ENCODE measurements around the gene UXS1.
"Not testable (repeated sequence)": the region's sequence is repeated elsewhere in the genome, so short reads cannot be mapped to it uniquely, and the experiment has no call there.

The UXS1 gene

GRCh38 chr2:106193977-106194778 is at the start of gene UXS1:
UXS1 (minus strand) TSS chr2:106194301; CDS start chr2:106194241, 60 bp downstream.
- DNase-seq: peak; percentile 49 to 97 (median 93)

GRCh38 chr2:106239491-106239890 is 45.4 kb upstream of the UXS1 start:
- not testable (repeated sequence) for DNase-seq

- not testable (repeated sequence) for DNase-seq
These were observed 41.3 kb upstream of the UXS1 start for GRCh38 chr2:106235392-106235791.

GRCh38 chr2:106233350-106233706 is 39.2 kb upstream of the UXS1 start:
- no peak for DNase-seq

GRCh38 chr2:106232638-106233349 is 38.7 kb upstream of the UXS1 start:
- peak in 16 of 56 donors; percentile 1 to 43 (median 15) for DNase-seq

- DNase-seq: no peak
These were observed 29.2 kb upstream of the UXS1 start for GRCh38 chr2:106223347-106223746.

- DNase-seq: not testable (repeated sequence)
These were observed 28.0 kb upstream of the UXS1 start for GRCh38 chr2:106222057-106222456.

GRCh38 chr2:106219813-106220212 is 25.7 kb upstream of the UXS1 start:
- DNase-seq: no peak

GRCh38 chr2:106219157-106219556 is 25.1 kb upstream of the UXS1 start:
- not testable (repeated sequence) for DNase-seq

GRCh38 chr2:106208874-106209273 is 14.8 kb upstream of the UXS1 start:
- no peak for DNase-seq

GRCh38 chr2:106208399-106208798 is 14.3 kb upstream of the UXS1 start:
- no peak for DNase-seq

GRCh38 chr2:106207246-106207645 is 13.1 kb upstream of the UXS1 start:
- DNase-seq: no peak

- DNase-seq: no peak
These were observed 11.4 kb upstream of the UXS1 start for GRCh38 chr2:106205488-106205887.

- DNase-seq: not testable (repeated sequence)
These were observed 10.4 kb upstream of the UXS1 start for GRCh38 chr2:106204551-106204950.

GRCh38 chr2:106201661-106202060 is 7.6 kb upstream of the UXS1 start:
- no peak for DNase-seq

- DNase-seq: no peak
These were observed 3.8 kb upstream of the UXS1 start for GRCh38 chr2:106197878-106198277.

GRCh38 chr2:106195981-106196380 is 1.9 kb upstream of the UXS1 start:
- no peak for DNase-seq

- DNase-seq: no peak
These were observed 1.4 kb upstream of the UXS1 start for GRCh38 chr2:106195456-106195855.

- DNase-seq: peak in 14 of 56 donors; percentile 14 to 65 (median 54)
These were observed 468 bp downstream of the UXS1 start for GRCh38 chr2:106193690-106193976.

- DNase-seq: peak in 21 of 56 donors; percentile 7 to 55 (median 37)
These were observed 1.1 kb downstream of the UXS1 start for GRCh38 chr2:106192752-106193689.

GRCh38 chr2:106191511-106192016 is 2.5 kb downstream of the UXS1 start:
- DNase-seq: no peak

Data from nucleus accumbens (tissue), 56 donors.